NCI-H2107 treated with DMSO at 0.1 percent for 48 hours (cell line): ENCODE measurements around the gene PHB1.
"Not testable (repeated sequence)": the region's sequence is repeated elsewhere in the genome, so short reads cannot be mapped to it uniquely, and the experiment has no call there.

Experiments
- DNase-seq: peaks from one replicate; lab custom pipeline; 2025; ENCODE audit not compliant: unreplicated experiment; lab: John Stamatoyannopoulos, UW

The PHB1 gene

GRCh38 chr17:49406421-49407061 lies 8.1 kb downstream of the PHB1 start:
- DNase-seq: no peak

- no peak for DNase-seq
Observed at GRCh38 chr17:49404906-49405305, 9.8 kb downstream of the PHB1 start.

- no peak for DNase-seq
Observed at GRCh38 chr17:49404361-49404760, 10.3 kb downstream of the PHB1 start.

GRCh38 chr17:49403514-49404289 lies 11.0 kb downstream of the PHB1 start:
- no peak for DNase-seq

- no peak for DNase-seq
Observed at GRCh38 chr17:49402706-49403105, 12.0 kb downstream of the PHB1 start.

GRCh38 chr17:49401971-49402611 lies 12.6 kb downstream of the PHB1 start:
- DNase-seq: peak; percentile 46

GRCh38 chr17:49399995-49400394 lies 14.7 kb downstream of the PHB1 start:
- DNase-seq: no peak

GRCh38 chr17:49397586-49397985 lies 17.1 kb downstream of the PHB1 start:
- DNase-seq: no peak

- DNase-seq: no peak
Observed at GRCh38 chr17:49393491-49394255, 21.0 kb downstream of the PHB1 start.

GRCh38 chr17:49390548-49391324 lies 23.9 kb downstream of the PHB1 start:
- DNase-seq: no peak

GRCh38 chr17:49389514-49390347 lies 25.0 kb downstream of the PHB1 start:
- DNase-seq: not testable (repeated sequence)

- DNase-seq: no peak
Observed at GRCh38 chr17:49388692-49389513, 25.8 kb downstream of the PHB1 start.

GRCh38 chr17:49388290-49388640 lies 26.4 kb downstream of the PHB1 start:
- no peak for DNase-seq

- no peak for DNase-seq
Observed at GRCh38 chr17:49387498-49388289, 27.0 kb downstream of the PHB1 start.

GRCh38 chr17:49386373-49386772 lies 28.3 kb downstream of the PHB1 start:
- no peak for DNase-seq

- no peak for DNase-seq
Observed at GRCh38 chr17:49384951-49385350, 29.7 kb downstream of the PHB1 start.

- DNase-seq: no peak
Observed at GRCh38 chr17:49383060-49383459, 31.6 kb downstream of the PHB1 start.

GRCh38 chr17:49382556-49382955 lies 32.1 kb downstream of the PHB1 start:
- DNase-seq: no peak
